ENCODE results near the gene IGSF6.

GRCh38 chr16:21689107-21689506 lies 36.7 kb upstream of the IGSF6 start:
- no peak for TF ChIP-seq SP1 (IDR thresholded peaks at IDR 0.05)
- no peak for TF ChIP-seq HDGF (IDR thresholded peaks at IDR 0.05; ENCODE audit: borderline replicate concordance)
- TF ChIP-seq SUZ12 (IDR thresholded peaks at IDR 0.05) = no peak
- no peak for TF ChIP-seq FOXM1 (IDR thresholded peaks at IDR 0.05; ENCODE audit: borderline replicate concordance)
- TF ChIP-seq ZNF384 (IDR thresholded peaks at IDR 0.05) = no peak
- TF ChIP-seq NFRKB (IDR thresholded peaks at IDR 0.05) = no peak
- TF ChIP-seq BHLHE40 (IDR thresholded peaks at IDR 0.05; ENCODE audit: borderline replicate concordance) = no peak
- TF ChIP-seq FOXA1 (IDR thresholded peaks at IDR 0.05) = no peak
- no peak for TF ChIP-seq ELF4 (IDR thresholded peaks at IDR 0.05)
- no peak for TF ChIP-seq CTBP1 (IDR thresholded peaks at IDR 0.05; ENCODE audit: borderline replicate concordance)
- TF ChIP-seq TARDBP (IDR thresholded peaks at IDR 0.05) = no peak
- no peak for TF ChIP-seq L3MBTL2 (conservative IDR thresholded peaks at IDR 0.05)

Data from HEK293T (cell line).